ENCODE measurements around the gene TRAT1.
"Not testable (repeated sequence)": the region's sequence is repeated elsewhere in the genome, so short reads cannot be mapped to it uniquely, and the experiment has no call there.

The TRAT1 gene, protein sequence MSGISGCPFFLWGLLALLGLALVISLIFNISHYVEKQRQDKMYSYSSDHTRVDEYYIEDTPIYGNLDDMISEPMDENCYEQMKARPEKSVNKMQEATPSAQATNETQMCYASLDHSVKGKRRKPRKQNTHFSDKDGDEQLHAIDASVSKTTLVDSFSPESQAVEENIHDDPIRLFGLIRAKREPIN

DNA sequence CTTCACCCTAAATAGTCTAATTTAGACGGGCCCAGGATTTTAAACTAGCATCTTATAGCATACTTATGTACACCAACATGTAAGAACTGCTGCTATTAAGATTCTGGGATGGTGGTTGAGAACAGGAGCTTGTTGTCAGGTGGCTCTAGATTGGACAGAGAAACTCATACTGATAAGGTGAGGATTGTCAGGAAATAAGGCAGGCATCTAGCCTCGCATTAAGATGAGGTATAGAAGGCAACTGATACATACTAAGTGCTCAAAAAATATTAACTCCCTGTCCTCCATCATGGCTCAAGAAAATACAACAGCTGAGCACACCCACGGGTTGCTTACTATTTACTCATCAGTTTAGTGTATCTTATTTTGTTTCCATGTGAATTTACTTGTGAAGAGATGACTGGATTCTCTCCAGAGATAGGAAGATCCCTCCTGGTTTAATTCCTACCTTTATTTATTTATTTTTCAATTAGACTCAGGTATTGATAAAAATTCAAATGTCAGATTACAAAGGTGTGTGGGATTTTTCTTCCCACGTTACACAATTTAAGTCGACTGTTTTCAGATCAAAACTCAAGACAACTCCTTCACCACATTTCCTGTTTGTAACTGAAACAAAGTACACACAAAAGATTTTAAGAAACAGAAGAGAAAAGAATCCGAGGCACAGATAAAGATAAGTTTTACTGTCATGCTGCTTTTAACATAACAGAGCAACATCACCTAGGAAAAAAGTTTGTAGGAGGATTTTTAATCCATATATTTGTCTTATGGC, at the start of gene TRAT1:
TRAT1 (plus strand) TSS at position 664 of the 775 bp plus-strand sequence. CDS start 142 bp downstream, outside the sequence.
- no peak for DNase-seq

DNA sequence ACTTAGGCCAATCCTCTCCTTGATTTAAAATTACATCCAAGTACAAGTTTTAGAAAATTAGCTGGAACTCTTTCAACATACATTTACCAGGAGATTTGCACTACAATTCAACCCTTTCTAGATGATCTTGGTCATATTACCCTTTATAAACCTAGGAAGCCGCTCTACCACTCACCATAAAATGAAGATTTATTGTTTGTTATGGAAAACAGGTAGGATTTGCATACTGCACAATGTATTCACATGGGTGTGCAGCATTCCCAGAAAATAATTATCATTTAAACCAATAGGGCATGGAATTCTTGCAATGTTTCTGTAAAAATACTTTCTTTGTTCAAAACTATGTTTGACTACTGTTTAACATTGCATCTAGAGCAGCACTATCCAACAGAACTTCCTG, 46.9 kb upstream of the TRAT1 start:
- no peak for DNase-seq

DNA sequence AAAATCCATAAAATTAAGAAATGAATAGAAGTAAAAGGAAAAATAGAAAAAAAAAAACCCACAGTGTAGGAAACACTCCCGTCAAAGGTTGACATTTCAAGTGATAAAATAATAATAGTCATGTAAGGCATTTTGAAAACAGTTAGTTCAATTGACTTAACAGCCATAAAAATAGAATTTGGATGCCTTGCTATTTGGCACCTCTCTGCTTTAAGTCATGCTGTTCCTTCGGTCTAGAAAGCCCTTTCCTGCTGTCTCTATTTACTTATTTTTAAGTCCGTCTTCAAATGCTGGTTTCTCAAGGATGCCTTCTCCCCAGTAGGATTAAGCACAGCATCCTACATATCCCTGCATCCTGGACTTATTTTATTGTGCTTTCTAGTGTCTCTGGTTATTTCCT, 43.1 kb upstream of the TRAT1 start:
- no peak for DNase-seq

DNA sequence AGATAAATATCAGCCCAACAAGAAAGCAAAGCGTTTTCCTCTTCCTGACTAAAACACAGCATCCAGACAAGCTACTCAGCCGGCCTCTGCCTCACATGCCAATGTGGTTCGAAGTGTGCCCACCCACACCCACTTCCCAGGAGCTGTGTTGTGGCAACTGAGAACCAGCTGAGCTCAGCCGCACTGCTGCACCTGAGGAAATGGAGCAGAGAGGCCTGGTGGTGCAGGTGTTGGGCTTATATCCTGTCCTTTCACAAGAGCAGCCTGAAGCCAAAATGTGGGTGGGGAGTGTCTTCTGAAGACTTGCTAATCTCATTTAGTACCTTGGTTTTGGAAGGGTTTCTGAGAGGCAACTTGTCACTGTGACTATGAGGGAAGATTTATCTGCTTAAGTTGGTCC, 42.4 kb upstream of the TRAT1 start:
- no peak for DNase-seq

DNA sequence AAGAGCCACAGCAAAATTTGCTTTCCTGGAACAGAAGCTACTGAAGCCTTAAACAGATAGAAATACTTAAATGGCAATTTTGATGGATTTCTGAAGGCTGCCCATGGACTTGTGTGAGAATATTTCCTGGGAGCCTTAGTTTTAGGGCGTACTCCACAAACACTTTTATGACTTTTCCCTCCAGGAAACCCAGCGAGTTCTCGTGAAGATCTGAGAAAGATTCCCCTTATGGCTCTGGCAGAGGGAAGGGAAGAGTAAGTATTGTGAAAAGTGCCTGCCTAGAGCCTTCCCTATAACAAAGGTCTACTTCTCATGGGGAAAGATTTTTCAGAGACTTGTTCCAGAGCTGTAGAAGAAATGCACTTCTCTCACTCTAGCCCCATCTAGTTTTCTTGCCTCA, 31.1 kb upstream of the TRAT1 start:
- DNase-seq, result no peak

DNA sequence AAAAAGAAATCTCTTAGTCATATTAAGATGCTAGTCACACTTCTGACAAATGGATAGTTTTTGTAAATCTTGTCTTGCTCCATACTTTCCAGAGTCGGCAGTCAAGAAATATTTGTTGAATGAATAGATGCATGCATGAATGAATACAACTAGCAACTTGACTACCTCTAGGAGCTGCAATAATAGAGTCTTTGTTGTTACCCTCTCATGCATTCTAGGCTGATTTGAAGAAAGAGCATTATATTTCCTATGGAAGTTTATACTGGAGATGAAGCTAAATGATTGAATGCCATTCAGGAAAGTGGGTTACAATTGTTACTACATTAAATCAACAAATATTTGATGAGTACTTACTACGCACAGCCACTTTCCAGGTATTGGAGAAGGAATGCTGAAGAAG, 18.1 kb upstream of the TRAT1 start:
- DNase-seq, result no peak

DNA sequence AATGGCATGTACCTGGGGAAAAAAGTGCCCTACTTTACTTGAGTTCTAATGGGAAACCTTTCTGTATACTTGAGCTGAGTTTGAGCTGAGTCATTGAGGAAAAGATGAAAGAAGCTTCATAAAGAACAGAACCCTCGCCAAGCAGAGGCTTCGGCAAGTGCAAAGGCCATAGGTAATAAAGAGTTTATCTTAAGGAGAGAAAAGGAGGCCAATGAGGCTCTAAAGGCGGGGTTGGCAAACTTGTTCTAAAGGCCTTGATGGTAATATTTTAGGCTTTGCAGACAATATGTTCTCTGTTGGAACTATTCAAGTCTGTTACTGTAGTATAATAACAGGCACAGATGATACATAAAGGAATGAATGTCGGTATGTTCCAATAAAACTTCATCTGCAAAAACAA, 17.6 kb upstream of the TRAT1 start:
- DNase-seq, result no peak

DNA sequence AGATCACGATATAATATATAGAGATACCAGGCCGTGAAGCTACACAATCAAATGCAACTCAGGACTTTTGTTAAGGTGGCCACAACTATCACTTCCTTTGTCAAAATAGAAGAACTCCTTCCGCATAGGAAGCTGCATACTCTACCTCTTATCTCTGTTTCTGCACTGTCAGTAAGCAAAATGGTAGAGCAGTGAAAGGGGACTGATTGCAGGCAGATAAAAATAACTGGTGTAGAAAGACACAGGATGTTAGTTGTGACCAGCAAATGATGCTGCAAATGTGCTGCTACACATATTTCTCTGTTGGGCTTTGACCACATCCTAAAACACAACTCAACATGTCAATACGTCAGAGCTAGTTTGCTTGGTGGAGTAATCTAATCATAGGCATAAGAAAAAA, 16.3 kb upstream of the TRAT1 start:
- DNase-seq, result no peak

DNA sequence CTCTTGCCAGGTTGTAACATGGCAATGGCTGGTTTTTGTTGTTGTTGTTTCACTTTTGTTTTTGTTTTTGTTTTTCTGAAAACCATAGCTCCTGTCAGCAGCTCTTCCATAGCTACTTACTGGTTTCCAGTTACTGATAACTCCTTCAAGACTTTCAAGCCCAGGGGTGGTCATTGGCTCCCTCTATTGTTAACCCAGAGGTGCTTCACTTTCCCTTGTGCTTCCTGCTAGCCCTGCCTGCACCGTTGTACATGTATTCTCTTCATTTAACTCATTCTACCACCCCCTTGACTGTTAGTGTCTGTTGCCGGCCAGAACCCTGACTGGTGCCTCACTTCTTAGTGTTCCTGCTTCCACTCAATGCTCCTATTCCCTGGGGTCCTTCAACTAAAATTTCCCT, 4.2 kb upstream of the TRAT1 start:
- no peak for DNase-seq

DNA sequence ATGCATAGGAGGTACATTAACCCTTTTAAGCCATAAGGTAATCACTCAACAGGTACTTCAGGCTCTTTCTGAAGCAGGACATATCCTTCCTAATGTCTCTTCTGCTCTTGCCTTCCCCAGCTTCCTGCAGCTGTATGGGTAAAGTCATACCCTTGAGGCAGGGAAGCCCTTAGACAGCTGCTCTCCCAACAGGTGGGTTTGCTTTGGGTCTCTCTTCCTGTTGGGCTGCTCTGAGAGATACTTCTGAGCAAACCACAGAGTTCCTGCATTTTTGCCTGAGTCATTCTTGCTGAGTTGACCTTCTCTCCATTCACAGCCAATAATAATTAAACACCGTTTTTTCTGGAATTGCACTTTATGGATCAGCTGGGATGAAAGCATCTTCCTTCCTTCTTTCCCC, 2.0 kb upstream of the TRAT1 start:
- no peak for DNase-seq

DNA sequence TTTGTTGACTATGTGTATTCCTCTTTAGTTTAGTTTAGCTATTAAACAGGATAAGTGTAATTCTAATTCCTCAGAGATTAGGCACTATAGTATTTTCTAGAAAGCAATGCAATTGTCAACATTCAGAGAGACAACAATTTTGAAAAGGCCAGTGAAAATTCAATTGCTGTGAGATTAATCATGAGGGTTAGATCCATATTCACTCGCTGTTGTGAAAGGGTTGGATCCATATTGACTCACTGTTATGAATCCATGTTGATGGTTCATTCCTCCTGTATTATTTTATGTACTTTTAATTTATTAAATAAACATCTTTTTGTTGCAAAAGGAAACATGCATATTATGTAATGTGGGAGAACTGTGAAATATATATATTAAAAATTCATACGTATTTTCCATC, 641 bp downstream of the TRAT1 start:
- no peak for DNase-seq

DNA sequence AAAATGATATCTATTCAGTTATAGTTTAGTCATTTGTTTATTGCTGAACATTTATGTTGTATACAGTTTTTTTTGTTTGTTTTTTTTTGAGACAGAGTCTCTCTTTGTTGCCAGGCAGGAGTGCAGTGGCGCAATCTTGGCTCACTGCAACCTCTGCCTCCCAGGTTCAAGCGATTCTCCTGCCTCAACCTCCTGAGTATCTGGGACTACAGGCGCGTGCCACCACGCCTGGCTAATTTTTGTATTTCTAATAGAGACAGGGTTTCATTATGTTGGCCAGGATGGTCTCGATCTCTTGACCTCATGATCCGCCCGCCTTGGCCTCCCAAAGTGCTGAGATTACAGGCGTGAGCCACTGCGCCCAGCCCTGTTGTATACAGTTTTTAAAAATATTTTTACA, 1.2 kb downstream of the TRAT1 start:
- not testable (repeated sequence) for DNase-seq

DNA sequence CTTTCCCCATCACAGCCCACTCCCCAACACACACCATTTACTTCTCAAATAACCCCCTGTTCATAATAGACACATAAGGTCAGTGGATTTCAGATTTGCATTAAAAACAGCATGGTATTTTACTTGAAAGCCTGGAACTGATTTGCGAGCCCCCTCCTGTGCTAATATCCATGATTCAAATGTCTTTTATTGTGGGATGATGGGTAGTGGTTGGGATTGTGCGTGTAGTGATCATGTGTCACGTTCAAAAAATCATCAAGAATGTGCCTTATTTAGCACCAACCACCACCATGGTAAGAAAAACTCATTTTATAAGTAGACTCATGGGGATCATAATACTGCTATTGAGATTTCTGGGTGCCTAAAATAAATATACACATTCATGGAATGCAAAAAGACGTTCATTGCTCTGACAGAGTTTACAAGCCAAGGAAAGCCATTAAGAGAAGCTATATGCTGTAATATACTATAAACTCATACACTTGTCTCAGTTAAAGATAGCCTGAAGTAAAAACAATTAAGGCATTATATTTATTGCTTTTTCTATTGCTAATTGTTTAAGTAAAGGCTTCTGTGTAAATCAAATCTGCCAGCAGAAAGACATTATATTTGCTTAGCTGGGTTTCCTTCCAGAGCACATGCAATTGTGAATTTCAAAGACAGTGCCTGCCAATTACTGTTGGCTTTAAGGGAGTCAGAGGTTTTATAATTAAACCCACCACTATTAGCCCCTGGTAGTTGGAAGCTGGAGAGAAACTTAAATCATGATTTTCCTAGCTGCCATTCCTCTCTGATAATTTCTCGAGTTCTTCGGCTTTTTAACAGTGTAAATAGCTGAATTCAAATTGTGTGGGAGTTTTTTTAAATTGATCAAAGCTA, 4.0 kb downstream of the TRAT1 start:
- DNase-seq, result no peak

DNA sequence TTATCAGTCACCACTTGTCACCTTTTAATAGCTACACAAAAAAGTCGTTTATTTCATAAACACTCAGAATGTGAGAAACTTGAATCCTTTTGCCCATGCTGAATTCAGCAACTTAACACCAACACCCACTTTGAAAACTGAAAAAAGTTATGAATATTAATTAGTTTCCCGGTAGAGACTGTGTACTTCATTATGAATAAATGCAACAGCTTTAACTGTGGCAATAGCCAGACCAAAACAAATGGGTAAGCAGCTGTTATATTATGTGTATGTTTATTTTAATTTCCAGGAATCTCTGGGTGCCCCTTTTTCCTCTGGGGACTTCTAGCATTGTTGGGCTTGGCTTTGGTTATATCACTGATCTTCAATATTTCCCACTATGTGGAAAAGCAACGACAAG, 7.8 kb downstream of the TRAT1 start:
- no peak for DNase-seq

DNA sequence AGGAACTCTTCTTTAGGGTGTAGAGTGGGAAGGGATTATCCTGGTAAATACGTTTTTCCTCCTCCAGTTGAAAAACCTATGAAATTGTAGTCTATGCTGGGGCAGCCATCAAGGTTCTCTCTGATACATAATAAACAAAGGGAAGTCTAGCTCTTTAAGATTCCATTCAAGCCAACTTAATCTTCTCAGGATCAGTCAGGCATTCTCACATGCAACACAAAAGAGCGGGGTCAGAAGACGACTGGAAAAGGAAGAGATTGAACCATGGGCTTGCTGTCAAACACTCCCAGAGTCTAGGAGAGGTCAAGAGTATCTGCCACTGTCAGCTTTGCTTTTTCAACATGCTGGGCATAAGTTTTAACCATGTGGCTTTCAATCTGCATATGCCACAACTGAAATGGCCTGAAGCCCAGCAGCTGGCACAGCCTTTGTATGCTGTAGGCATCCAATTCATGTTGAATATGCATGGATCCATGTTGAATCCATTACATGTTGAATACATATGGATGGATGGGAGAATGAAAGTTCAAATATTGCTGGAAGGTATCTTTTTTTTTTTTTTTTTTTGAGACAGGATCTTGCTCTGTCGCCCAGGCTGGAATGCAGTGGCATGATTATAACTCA, 8.5 kb downstream of the TRAT1 start:
- no peak for DNase-seq

DNA sequence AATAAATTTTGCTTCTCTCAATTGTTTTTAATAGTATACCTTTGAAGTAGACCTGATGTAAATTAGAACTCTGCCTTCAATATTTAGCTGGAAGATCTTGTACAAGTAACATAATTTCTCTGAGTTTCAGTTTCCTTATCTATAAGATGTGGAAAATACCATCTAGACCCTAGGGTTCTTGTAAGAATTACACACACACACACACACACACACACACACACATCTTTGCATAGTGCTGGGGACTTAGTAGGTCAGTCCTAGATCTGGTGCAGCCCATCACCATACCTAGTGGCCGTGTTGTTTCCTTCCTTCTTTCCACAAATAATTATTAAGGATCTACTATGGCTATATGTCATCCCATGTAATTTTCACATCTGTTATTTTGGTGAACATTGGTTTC, 11.0 kb downstream of the TRAT1 start:
- DNase-seq, result no peak

DNA sequence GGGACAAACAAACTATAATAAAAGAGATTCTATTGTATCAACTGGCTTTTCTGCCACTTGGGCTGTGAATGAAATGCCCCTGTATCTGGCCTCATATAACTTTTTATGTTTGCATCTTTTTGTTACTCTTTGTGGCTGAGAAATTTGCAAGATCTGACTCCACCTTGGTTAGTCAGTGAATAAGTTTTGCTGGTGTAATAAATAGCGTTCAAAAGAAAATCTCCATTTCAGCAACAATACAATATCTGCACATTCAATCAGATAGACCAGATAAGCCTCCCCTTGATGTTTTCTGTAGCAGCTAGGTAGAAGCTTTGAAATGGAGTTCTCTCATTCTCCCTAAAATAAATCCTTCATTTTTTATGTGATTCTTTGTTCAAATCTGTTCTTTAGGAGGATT, 12.0 kb downstream of the TRAT1 start:
- DNase-seq, result no peak

DNA sequence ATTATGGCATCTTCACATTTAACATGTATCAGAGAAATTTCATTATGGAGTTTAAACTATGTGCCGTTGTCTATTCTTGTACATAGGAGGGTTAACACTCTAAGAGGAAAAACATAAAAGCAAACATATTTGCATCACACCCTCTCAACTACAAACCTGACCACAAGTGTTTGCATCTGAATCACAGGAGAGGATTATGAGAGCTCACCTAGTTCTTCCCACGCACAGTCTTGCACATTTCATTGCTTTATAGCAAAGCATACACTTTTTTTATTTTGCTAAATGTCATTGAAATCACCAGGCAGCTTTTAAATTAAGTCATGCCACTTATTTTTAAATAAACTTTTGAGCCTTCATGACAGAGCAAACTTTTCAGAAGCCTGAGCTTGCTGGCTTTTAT, 12.5 kb downstream of the TRAT1 start:
- DNase-seq, result no peak

DNA sequence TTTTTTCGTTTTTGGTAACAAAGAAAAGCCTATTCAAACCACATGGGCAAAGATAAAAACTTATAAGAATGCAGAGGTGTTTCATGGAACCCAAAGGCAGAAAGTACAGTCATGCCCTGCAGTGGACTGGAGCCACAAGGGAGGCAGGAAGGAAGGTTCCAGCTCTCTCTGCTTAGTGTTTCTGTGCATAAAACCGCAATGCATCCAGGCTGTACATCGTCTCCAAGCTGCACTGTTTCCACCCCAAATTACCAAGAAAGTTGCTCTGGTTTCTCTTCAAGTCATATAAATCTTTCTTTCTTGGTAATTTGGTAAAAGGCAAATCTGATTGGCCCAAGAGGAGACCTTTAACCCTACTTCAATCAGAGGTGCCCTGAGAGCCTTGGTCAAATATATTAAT, 15.8 kb downstream of the TRAT1 start:
- no peak for DNase-seq

DNA sequence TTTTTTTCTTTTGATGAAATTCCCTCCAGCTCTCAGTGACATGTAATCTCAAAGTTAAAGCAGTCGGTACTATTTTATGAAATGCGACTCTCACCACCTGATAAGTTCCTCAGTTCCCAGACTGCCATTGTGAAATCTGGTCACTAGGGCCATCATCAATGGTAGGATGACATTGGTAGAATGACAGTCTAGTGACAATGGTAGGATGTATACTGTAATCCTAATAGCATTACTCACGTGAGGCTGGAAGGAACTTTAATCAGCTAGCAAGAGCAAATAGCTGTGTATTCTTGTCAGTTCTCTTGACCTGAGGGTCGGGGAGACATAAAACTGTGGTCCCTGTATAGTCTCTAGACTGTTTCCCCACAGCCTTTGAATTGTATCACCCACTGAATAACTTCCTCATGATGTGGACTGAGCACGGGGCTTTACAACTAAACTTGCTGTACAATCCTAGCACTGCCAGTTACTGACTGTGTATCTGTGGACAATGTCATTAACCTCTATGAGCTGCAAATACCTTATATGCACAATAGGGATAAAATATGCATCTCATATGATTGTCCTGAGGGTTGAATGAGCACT, 23.2 kb downstream of the TRAT1 start:
- no peak for DNase-seq

DNA sequence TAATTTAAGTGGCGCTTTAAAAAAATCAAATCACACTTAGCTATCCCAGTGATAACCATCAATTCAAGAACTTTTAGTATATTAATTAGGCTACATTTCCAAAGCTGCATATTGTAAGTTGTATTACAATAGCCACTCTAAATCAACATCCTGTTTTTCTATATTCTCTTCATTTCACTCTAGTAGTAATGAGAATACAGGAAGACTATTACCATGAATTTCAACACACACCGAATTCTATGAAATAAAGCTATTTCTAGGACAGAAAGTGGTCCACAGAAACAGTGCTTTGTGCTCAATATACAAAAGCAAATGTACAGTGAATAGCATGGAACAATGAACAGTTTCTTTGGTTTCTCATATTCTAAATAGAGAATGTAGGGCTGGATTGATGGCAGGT, 24.6 kb downstream of the TRAT1 start:
- DNase-seq, result no peak

DNA sequence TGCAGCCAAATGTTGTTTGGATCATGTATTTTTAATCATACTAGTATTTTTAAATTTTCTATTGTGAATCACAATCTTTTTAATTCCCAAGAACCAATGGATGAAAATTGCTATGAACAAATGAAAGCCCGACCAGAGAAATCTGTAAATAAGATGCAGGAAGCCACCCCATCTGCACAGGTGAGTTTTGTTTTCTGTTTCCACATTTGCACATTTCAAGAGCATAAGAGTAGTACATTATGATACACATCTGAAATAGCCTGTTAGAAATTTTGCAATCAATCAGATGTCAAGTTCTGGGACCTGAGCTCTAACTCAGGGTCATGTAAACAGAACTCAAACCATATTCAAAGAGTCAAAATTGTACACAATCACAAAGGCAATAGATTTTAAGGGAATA, 26.5 kb downstream of the TRAT1 start:
- DNase-seq, result no peak

DNA sequence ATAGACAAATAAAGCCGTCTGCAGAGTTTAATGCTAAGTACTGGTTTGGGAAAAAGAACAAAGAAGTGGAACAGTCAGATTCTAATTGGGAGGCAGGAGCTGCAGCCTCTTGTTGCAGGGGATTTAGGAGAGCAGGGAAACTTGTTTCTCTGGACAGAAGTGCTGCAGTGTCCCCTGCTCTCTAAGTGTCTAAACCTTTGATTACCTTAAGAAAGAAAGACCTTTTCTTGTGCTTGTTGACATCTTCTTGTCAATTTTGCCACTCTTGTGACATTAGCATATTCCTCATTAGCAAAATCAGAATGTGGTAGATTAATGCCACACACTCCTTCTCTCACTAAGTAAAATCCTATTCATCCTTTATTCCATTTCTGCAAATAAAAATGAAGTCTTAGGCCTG, 38.8 kb downstream of the TRAT1 start:
- no peak for DNase-seq

All from NCI-H1105 (cell line).